Activated CD4-positive, alpha-beta T cell treated with anti-CD3 and anti-CD28 coated beads, Interleukin-2, amount 10 ng/mL, durations not matched to agents 7 days and 5 days (primary cell): ENCODE measurements around the gene DDB1. TPM values are rescaled to one million over a fixed set of nuclear protein-coding genes. Genes with fewer than 3 reads are reported as not detected.

Experiments used
- CTCF ChIA-PET: fragments of 350-600 bp; sonication (Branson Sonifier 250); formaldehyde crosslinking; loops from one replicate; lab custom pipeline; 2021; ENCODE audit warnings: antibody characterized with exemption; lab: Charles Lee
- POLR2A ChIA-PET: fragments of 350-600 bp; sonication (Branson Sonifier 250); formaldehyde crosslinking; loops from one replicate; lab custom pipeline; 2021; ENCODE audit warnings: antibody characterized with exemption; lab: Charles Lee
- DNase-seq: peaks from one replicate; pipeline ENCODE4 v3.0.0-alpha.2; 2020
- H3K27ac Mint-ChIP-seq: one replicate; pipeline ENCODE4 v1.8.0; 2021; ENCODE audit warnings: mild to moderate bottlenecking, moderate library complexity, mixed read lengths
- H3K27me3 Mint-ChIP-seq: one replicate; pipeline ENCODE4 v1.8.0; 2021; ENCODE audit warnings: mixed read lengths
- H3K36me3 Mint-ChIP-seq: one replicate; pipeline ENCODE4 v1.8.0; 2021; ENCODE audit warnings: low read depth, mixed read lengths
- H3K4me1 Mint-ChIP-seq: one replicate; pipeline ENCODE4 v1.8.0; 2021; ENCODE audit warnings: mixed read lengths
- H3K4me3 Mint-ChIP-seq: one replicate; pipeline ENCODE4 v1.8.0; 2021; ENCODE audit warnings: mild to moderate bottlenecking, moderate library complexity, mixed read lengths
- H3K9me3 Mint-ChIP-seq: one replicate; pipeline ENCODE4 v1.8.0; 2021; ENCODE audit warnings: mixed read lengths
- total RNA-seq, 2 experiments: library from RNA; stranded (reverse); gene quantifications; one replicate each; pipeline ENCODE4 v1.2.3, GENCODE V29; 2021

DDB1 gene
- total RNA-seq, 2 experiments from 2014 or later = 207 to 222 TPM

DNA sequence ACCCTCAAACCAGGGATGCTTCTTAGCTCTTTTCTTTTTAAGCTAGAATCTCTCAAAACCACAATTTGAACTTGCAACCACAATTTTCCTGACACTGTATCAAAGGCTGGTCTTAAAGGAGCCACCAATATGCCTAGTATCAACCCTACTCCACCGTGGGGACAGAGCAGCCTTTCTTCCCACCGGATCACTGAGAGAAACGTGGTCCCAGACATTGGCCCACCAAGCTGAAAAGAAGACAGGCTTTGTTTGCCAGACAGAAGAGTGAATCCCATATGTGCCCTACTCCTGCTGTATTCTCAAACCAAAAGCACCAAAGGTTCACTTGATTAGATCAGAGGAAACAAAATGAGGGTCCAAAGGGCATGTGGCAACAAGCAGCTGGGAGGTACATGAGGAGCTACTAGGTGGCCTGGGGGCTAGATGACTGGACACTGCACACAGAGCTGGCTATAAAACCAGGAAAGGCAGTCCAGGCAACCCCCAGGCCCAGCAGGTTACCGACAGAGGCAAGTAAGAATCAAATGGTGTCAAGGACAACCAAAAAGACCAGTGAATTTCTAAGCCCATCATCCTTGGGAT is 34.2 kb downstream of the DDB1 start:
- Mint-ChIP-seq H3K36me3 (peaks cover 52% of the 10 kb centered on the region), H3K9me3 (no peaks in the 10 kb centered on the region), H3K4me3 (no peak overlapping the region), H3K27me3 (peaks cover 2% of the 10 kb centered on the region), H3K27ac (no peak overlapping the region), H3K4me1 (peaks cover 33% of the 10 kb centered on the region)
- ChIA-PET POLR2A (no interaction called here), CTCF (interaction anchor here (1.0 to 1.9 kb wide), 4 partner anchors 8 to 38 kb away, joined by 3 to 5 read pairs (median 3); no protein-coding TSS in a partner anchor)
- DNase-seq = no peak

- Mint-ChIP-seq H3K27ac (no peak overlapping the region), H3K4me3 (no peak overlapping the region), H3K4me1 (peaks cover 39% of the 10 kb centered on the region), H3K9me3 (no peaks in the 10 kb centered on the region), H3K27me3 (peaks cover 8% of the 10 kb centered on the region), H3K36me3 (peaks cover 48% of the 10 kb centered on the region)
- CTCF ChIA-PET = interaction anchor here (1.3 to 1.9 kb wide), 2 partner anchors 9 to 39 kb away, joined by 3 to 5 read pairs; no protein-coding TSS in a partner anchor
- POLR2A ChIA-PET = no interaction called here
- DNase-seq = no peak
These were observed 35.2 kb downstream of the DDB1 start for GRCh38 chr11:61297746-61298145.

GRCh38 chr11:61297341-61297740 is 35.6 kb downstream of the DDB1 start:
- CTCF ChIA-PET = interaction anchor here (1.9 kb wide), 1 partner anchor 39 kb away, joined by 5 read pairs; no protein-coding TSS in a partner anchor

GRCh38 chr11:61295596-61295926 is 37.3 kb downstream of the DDB1 start:
- peaks cover 39% of the 10 kb centered on the region for H3K4me1 Mint-ChIP-seq
- H3K4me3 Mint-ChIP-seq = peak overlapping the region; percentile 50
- ChIA-PET CTCF (interaction anchor here (2.0 kb wide), 1 partner anchor 18 kb away, joined by 8 read pairs; no protein-coding TSS in a partner anchor), POLR2A (no interaction called here)
- DNase-seq = no peak
- no peaks in the 10 kb centered on the region for H3K9me3 Mint-ChIP-seq
- H3K36me3 Mint-ChIP-seq = peaks cover 29% of the 10 kb centered on the region
- H3K27ac Mint-ChIP-seq = no peak overlapping the region
- peaks cover 14% of the 10 kb centered on the region for H3K27me3 Mint-ChIP-seq

More at GRCh38 chr11:61297341-61297740, 35.6 kb downstream of the DDB1 start:
- DNase-seq = no peak
- Mint-ChIP-seq H3K4me3 (no peak overlapping the region), H3K36me3 (peaks cover 46% of the 10 kb centered on the region), H3K27ac (no peak overlapping the region), H3K9me3 (no peaks in the 10 kb centered on the region), H3K27me3 (peaks cover 12% of the 10 kb centered on the region), H3K4me1 (peaks cover 39% of the 10 kb centered on the region)
- POLR2A ChIA-PET = no interaction called here

GRCh38 chr11:61294717-61295595 is 37.9 kb downstream of the DDB1 start, which contains the start of gene VWCE:
Gene VWCE, minus strand, starts transcription at chr11:61295316. Its CDS starts 279 bp downstream, at chr11:61295037.
- peak; percentile 70 for DNase-seq
- POLR2A ChIA-PET = no interaction called here
- H3K9me3 Mint-ChIP-seq = no peaks in the 10 kb centered on the region
- CTCF ChIA-PET = interaction anchor here (0.6 to 2.0 kb wide), 5 partner anchors 13 to 323 kb away, joined by 3 to 8 read pairs (median 4); partner anchors contain the start of gene CD6
- H3K4me1 Mint-ChIP-seq = peaks cover 37% of the 10 kb centered on the region
- peaks cover 14% of the 10 kb centered on the region for H3K27me3 Mint-ChIP-seq
- peaks cover 23% of the 10 kb centered on the region for H3K36me3 Mint-ChIP-seq
- no peak within 1 kb of the TSS for H3K27ac Mint-ChIP-seq
- H3K4me3 Mint-ChIP-seq = peak within 1 kb of the TSS; percentile 70

- DNase-seq = peak; percentile 17
- peaks cover 36% of the 10 kb centered on the region for H3K4me1 Mint-ChIP-seq
- peaks cover 14% of the 10 kb centered on the region for H3K27me3 Mint-ChIP-seq
- H3K27ac Mint-ChIP-seq = peak overlapping the region; percentile 36
- peaks cover 18% of the 10 kb centered on the region for H3K36me3 Mint-ChIP-seq
- POLR2A ChIA-PET = no interaction called here
- no peaks in the 10 kb centered on the region for H3K9me3 Mint-ChIP-seq
- H3K4me3 Mint-ChIP-seq = peak overlapping the region; percentile 70
- CTCF ChIA-PET = interaction anchor here (0.8 to 2.0 kb wide), 6 partner anchors 12 to 322 kb away, joined by 3 to 8 read pairs (median 4); partner anchors contain the start of gene CD6
These were observed 38.8 kb downstream of the DDB1 start for GRCh38 chr11:61293867-61294716.

DNA sequence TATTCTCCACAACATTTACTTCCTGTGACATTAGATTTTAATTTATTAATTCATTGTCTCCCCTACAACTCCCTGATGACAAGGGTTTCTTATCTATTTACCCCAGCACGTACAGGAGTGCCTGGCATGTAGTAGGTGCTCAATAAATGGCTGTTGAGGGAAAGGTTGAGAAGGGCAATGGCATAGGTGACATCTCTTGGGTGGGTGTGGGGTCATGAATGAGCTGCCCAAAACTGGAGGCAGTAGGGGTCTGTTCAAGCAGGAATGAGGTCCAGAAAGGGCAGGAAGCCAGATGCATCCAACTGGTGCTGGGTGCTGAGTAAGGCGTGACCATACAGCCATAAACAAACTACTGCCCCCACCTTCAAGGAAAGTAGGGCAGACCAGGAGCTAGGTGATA is 40.5 kb downstream of the DDB1 start:
- no peak for DNase-seq
- Mint-ChIP-seq H3K36me3 (peaks cover 5% of the 10 kb centered on the region), H3K4me3 (no peak overlapping the region), H3K9me3 (no peaks in the 10 kb centered on the region), H3K27me3 (peaks cover 14% of the 10 kb centered on the region), H3K27ac (no peak overlapping the region), H3K4me1 (peaks cover 19% of the 10 kb centered on the region)
- POLR2A ChIA-PET = no interaction called here
- CTCF ChIA-PET = no interaction called here

DNA sequence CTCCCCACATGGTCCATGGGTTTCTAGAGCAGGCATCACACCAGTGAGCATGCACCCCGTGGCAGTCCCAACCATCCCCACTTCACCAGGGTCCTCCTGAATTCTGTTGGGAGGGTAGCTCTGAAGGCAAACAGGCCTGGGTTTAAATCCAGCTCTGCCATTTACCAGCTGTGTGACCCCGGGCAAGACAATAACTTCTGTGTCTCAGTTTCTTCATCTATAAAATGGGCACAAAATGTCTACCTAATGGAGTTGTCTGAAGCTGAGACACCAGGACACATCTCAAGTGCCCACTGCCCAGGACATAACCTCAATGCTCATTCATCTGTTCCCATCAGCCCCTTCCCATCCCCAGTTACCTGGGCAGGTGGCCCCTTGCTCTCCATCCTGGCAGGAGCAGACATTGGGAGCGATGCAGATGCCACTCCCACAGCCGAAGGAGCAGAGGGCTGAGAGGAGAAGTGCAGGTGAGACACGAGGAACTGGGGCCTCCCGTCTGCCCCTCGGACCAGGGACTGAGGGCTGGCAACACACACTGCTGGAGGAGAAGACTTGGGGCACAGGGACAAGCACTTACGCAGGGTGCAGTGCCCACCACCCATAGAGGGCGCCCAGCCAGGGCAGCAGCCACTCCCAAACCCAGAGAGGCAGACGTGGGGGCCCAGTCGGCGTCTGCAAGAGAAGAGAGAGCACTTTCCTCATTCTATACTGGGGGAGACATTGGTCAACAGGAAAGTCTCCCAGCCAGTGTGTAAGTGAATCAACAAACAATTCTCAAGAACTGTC is 41.8 kb downstream of the DDB1 start:
- no peaks in the 10 kb centered on the region for H3K36me3 Mint-ChIP-seq
- H3K4me3 Mint-ChIP-seq = no peak overlapping the region
- ChIA-PET CTCF (interaction anchor here (1.0 kb wide), 1 partner anchor 36 kb away, joined by 3 read pairs; no protein-coding TSS in a partner anchor), POLR2A (no interaction called here)
- peaks cover 14% of the 10 kb centered on the region for H3K27me3 Mint-ChIP-seq
- no peak overlapping the region for H3K27ac Mint-ChIP-seq
- no peaks in the 10 kb centered on the region for H3K9me3 Mint-ChIP-seq
- H3K4me1 Mint-ChIP-seq = peaks cover 13% of the 10 kb centered on the region
- no peak for DNase-seq

DNA sequence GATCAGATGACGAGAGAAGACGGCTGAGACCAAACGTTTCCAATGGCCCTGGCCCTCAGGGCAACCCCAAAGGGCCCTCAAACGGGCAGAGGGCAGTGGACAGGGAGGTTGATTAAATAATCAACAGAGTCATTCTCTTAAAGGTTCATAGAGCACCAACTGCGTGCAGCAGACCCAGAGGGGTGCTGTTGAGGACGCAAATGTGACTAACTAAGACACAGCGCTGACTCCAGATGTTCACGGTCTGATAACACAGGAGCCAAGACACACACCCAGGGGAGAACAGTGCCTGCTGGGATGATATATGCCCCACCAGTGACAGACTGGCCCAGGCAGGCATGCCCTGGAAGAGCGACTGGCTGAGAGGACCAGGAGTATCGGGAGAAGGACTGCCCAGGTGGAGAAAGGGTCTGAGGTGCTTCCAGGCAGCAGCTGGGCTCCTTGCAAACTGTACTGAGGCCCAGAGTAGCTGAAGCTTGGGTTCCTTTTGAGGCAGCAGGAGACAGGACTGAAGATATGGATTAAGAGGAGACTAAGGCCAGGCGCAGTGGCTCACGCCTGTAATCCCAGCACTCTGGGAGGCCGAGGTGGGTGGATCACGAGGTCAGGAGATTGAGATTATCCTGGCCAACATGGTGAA is 45.4 kb downstream of the DDB1 start:
- CTCF ChIA-PET = interaction anchor here (1.4 kb wide), 1 partner anchor 11 kb away, joined by 3 read pairs; no protein-coding TSS in a partner anchor

DNA sequence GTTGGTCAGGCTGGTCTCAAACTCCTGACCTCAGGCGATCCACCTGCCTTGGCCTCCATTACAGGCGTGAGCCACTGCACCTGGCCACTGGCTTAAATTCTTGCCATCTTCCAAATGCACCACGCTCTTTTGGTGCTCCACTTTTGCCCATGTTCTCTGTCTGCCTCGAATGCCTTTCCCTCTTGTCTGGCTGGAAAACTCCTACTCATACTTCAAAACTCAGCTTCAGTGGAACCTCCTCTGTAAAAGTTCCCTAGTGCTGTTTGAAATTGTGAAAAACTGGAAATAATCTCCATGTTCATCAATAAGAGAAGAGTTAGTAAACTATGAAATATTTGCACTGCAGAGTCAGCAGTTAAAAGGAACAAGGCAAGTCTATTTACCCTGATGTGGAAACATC is 49.3 kb downstream of the DDB1 start:
- H3K4me1 Mint-ChIP-seq = no peaks in the 10 kb centered on the region
- H3K4me3 Mint-ChIP-seq = no peak overlapping the region
- CTCF ChIA-PET = interaction anchor here (0.9 to 1.1 kb wide), 2 partner anchors 15 to 345 kb away, joined by 3 read pairs; no protein-coding TSS in a partner anchor
- POLR2A ChIA-PET = no interaction called here
- no peaks in the 10 kb centered on the region for H3K36me3 Mint-ChIP-seq
- no peaks in the 10 kb centered on the region for H3K27me3 Mint-ChIP-seq
- H3K27ac Mint-ChIP-seq = no peak overlapping the region
- H3K9me3 Mint-ChIP-seq = no peaks in the 10 kb centered on the region
- DNase-seq = no peak

More for the DNA sequence above, 45.4 kb downstream of the DDB1 start:
- POLR2A ChIA-PET = no interaction called here
- no peak for DNase-seq
- no peak overlapping the region for H3K27ac Mint-ChIP-seq
- H3K4me1 Mint-ChIP-seq = no peaks in the 10 kb centered on the region
- no peaks in the 10 kb centered on the region for H3K36me3 Mint-ChIP-seq
- H3K4me3 Mint-ChIP-seq = no peak overlapping the region
- peaks cover 3% of the 10 kb centered on the region for H3K27me3 Mint-ChIP-seq
- H3K9me3 Mint-ChIP-seq = no peaks in the 10 kb centered on the region

GRCh38 chr11:61281581-61282250 is 51.2 kb downstream of the DDB1 start:
- no peaks in the 10 kb centered on the region for H3K27me3 Mint-ChIP-seq
- no peaks in the 10 kb centered on the region for H3K9me3 Mint-ChIP-seq
- H3K27ac Mint-ChIP-seq = no peak overlapping the region
- ChIA-PET CTCF (interaction anchor here (0.6 to 1.9 kb wide), 2 partner anchors 13 to 27 kb away, joined by 3 to 5 read pairs; partner anchors contain the start of gene VWCE), POLR2A (no interaction called here)
- DNase-seq = peak; percentile 15
- no peak overlapping the region for H3K4me3 Mint-ChIP-seq
- H3K4me1 Mint-ChIP-seq = no peaks in the 10 kb centered on the region
- H3K36me3 Mint-ChIP-seq = no peaks in the 10 kb centered on the region
